Endothelial cell of hepatic sinusoid (primary cell): ENCODE results near the gene SREBF1.

Source experiments
- in situ Hi-C: cut with HindIII; loops from 2 replicates; pipeline ENCODE4 v1.10.0; 2017; ENCODE audit warnings: low sequenced_read_pairs

SREBF1 gene

DNA sequence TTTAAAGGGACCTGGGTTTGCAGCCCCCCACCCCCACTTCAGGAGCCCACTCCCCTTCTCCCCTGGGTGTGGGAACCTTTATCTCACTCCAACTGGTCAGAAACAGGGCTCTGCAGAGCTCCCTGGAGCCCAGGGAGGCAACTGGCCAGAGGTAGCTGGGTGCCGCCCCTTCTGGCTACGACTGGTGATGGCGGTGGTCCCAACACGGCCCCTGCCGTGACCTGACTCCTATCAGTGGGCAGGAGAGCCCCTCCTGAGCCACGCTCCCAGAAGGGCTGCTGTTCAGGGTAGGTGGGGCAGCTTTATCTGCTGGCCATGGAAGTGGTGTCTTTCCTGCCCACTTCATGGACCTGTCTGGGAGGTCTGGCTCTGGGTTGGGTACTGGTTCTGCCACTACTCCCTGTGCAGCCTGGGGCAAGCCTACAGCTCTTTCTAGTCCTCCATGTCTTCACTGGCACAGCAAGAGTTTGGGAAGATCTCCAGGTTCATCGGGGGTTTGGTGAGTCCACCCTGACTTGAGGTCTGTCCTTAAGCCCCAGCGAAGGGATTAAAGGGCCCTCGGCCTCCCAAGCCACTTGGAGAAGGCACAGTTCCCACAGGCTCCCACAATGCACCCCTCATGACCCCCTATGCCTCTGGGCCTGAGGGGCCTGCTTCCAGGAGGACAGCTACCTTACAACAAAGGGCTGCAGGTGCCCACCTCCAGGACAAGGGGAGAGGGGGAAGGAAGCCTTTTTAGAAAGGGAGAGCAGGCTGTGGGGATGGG, 5.5 kb upstream of the SREBF1 start:
- in situ Hi-C loops, result no loop called here

DNA sequence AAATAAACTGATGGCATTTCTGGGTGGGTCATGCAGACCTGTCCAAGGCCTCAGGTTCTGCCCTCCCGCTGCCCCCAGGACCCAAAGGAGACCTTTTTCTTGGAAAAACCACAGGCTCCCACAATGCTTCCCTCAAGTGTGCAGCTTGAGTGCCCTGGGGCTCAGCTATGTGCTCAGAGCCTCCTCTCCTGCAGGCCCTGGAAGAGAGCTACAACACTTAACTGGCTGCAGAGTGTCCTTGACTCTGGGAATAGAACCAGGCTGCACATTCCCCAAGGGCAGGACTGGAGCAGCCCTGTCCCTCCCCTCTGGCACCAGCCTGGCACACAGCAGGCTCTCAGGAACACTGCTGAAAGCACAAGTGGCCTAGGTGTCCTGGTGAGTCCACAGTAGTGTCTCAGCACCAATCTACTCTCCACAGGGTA, 4.8 kb upstream of the SREBF1 start:
- in situ Hi-C loops, result no loop called here

DNA sequence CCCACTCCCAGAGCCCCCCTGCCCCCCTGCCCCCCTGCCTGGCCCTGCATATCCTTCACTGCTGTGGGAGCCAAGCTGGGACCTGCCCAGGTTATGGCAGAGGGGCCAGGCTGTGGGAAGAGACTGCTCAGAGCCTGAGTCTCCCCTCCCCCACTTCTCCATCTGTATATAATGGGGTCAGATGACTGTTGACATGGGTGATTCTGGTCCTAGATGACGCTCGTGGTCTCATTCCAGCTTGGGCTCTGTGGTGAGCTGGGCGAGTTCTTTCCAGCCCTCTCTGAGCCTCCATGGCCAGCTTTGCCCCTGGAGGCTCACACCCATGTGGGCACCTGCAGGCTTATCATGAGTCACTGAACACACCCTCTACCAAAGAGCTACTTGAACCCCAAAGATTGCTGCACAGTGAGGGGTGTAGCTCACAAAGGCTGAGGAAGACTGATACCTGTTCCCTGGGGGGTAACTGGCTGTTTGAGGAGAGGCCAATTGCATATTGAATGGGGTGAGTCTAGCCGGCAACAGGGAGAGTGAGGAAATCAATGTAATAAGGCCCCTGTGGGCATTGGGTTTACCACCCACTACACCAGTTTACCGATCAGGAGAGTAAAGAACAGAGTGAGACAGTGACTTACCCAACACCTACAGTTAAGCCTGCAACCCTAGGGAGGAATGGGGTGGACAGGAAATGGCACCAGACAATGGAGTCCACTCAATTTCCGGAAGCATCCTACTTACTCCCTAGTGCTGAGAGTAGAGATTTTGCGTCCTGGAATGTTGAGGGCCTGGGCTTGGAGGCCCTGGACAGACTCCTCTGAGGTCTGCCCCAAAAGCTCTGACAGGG, 4.2 kb upstream of the SREBF1 start:
- in situ Hi-C loops, result no loop called here

DNA sequence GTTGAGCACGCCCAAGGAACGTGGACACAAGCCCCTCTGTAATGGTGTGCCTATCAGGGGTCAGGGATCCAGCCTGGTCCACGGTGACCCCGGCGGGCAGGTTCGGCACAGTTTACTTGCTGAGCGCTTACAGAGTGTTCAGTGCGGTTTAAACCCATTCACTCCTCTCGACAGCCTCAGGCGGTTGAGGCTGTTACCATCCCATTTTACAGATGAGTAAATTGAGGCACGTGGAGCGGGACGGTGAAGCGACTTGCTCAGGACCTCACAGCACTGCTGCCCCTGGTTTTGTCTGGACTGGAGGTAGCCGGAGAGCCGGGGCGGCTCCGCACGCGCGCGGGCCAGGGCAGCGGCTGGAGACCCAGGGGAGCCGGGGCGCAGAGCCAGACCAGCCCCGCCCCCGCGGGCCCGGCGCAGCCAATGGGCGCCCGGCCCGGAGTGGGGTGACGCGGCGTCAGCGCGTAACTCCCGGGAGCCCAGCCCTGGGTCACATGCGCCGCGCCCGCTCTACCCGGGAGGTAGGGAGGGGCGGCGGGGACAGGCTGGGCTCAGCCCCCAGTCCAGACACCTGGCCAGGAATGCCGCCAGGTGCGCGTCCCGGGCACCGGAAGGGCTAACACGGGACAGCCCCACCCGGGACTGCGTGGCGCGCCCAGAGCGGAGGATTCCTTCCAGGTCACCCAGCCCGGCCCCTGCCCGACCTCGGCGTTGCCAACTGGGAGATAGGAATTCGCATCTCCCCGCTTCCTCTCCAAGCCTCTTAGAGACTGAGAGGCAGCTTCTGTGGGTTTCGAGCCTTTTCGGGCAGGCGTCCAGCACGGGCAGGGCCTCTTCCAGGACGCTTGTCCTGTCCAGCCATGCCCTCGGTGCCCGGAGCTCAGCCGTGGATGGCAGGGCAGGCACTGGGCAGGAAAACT, 3.3 kb upstream of the SREBF1 start:
- in situ Hi-C loops, result loop anchor here (10.0 kb wide), 1 partner anchor 105 kb away; no protein-coding TSS in a partner anchor

DNA sequence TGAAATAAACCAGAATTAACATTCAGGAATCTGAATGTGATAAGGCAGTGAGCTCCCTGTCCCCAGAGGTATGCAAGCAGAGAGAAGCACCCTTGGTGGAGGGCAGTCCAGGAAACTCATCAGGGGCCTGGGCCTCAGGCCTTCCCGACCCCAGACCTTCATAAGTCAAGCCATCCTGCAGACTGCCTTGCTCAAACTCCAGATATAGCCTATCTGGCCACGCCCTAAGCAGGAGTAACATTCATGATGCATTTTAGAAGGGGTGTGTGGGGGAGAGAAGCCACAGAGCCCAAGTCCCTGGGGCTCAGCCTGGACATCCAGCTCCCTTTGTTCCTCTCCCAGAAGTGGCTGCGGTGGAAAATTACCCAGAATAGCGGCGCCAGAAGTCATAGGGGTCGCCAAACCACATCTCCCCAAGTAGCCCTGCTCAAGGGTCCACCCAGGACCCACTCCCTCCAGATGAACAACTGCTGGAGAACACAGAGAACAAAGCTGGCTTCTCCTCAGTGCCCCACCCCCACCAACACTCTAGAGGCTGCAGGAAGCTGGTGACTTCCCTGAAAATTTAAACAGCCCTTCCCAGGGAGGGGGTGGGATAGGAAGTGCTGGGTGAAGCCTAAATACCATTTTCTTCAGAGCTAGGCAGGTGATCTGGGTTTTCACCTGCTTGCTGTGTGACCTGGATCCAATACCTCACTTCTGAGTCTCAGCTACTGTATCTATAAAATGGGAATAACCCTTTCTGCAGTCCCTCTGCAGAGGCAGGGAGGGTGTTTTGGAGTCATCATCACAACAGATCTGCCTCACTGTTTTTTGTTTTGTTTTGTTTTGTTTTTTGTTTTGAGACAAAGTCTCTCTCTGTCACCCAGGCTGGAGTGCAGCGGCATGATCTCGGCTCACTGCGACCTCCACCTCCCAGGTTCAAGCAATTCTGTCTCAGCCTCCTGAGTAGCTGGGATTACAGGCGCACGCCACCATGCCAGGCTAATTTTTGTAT, 1.5 kb upstream of the SREBF1 start:
- in situ Hi-C loops, result loop anchor here (10.0 kb wide), 1 partner anchor 103 kb away; no protein-coding TSS in a partner anchor

DNA sequence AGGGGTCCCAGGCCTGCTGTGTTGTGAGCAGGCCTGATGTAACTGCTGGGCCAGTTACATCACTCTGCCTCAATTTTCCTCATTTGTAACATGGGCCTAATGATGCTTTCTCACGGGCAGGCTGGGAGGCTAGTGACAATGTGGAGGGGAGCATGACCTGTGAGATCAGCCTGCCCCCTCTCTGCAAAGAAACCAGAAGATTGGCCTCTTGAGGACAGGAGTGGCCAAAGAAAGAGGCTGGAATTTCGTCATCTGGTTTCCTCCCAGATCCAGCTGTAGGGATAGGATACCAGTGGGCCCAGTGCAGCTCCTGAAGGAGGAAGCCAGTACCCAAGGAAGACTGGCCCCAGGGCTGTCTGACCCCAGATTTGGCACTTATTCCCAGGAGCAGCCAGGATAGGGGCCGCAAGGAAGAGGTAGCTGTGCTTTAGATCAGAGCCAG, 615 bp upstream of the SREBF1 start:
- in situ Hi-C loops, result loop anchor here (10.0 kb wide), 1 partner anchor 103 kb away; no protein-coding TSS in a partner anchor

DNA sequence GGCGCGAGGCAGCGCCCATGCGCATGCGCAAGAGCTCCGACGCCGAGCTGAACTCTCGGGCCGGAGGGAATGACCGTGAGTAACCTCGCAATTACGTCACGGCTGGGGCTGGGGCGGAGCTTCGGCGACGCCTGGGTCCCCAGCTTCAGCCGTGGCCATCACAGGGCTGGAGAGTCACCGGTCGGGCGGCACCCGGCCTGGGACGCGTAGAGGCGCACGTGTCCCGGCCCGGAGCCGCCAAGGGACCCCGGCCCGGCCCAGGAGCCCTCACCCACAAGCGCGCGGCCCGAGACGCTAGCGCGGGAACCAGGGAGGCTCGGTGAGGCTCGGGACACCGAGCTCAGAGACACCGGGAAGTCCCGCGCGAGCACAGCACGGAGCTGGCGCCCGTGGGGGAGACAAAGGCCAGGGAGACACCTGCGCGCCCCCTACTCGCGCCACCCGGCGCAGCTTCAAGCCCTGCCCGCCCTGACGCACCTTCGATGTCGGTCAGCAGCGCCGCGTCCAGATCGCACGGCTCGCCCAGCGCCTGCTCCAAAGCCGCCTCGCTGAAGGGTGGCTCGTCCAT, 452 bp downstream of the SREBF1 start:
- in situ Hi-C loops, result loop anchor here (10.0 kb wide), 1 partner anchor 102 kb away; no protein-coding TSS in a partner anchor

DNA sequence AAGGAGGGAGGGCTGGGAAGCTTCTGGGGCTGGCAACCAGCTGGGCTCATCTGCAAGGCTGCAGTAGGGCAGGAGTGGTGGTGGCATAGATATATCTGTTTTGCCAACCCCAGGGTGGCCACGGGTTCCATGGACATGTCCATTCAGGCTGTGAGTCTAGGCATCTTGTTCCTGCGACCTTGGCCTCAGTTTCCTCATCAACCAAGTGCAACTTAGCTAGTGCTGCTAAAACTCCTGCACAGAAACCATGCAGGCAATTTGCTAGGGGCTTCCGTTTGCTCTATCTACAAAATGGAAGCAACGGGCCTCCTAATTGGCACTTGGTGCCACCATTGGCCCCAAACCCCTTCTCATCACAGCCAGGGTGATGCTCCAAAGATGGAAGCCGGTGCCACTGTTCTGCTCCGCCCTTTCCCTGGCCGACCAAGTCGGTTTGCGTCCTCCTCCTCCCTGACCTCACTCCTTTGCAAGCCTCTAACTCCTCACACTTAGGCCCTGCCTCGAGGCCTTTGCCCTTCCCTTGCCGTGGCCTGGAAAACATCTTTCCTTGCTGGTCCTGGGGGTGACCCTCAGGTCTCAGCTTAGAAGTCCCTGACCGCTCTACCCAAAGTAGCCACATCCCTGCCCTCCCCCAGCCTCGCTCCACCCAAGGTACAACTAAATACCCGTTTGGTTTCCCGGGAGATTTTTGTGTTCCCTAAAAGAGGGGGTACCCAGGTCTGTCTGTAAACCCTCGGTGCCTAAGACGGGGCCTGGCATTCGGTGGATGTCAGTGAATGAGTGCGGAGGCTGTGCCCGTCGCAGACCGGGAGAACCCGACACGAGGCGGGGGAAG, 1.2 kb downstream of the SREBF1 start:
- in situ Hi-C loops, result loop anchor here (10.0 kb wide), 1 partner anchor 101 kb away; no protein-coding TSS in a partner anchor

DNA sequence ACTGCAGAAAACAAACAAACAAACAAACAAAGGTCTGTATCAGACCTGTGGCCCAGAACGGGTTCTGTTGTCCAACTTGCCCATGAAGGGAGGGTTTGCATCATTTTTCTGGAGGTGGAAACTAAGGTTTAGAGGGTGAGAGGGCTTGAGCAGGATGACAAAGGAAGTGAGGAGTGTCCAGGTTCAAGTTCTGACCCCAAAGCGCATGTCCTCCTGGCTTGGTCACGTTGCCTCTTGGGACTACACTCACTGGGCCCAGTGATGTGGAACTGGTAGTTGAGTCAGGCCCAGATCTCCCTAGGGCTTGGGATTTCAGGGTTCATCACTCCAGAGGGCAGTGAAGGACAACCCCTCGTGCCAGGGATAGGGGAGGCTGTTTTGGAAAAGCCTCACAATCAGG, 1.8 kb downstream of the SREBF1 start:
- in situ Hi-C loops, result loop anchor here (10.0 kb wide), 1 partner anchor 100 kb away; no protein-coding TSS in a partner anchor

DNA sequence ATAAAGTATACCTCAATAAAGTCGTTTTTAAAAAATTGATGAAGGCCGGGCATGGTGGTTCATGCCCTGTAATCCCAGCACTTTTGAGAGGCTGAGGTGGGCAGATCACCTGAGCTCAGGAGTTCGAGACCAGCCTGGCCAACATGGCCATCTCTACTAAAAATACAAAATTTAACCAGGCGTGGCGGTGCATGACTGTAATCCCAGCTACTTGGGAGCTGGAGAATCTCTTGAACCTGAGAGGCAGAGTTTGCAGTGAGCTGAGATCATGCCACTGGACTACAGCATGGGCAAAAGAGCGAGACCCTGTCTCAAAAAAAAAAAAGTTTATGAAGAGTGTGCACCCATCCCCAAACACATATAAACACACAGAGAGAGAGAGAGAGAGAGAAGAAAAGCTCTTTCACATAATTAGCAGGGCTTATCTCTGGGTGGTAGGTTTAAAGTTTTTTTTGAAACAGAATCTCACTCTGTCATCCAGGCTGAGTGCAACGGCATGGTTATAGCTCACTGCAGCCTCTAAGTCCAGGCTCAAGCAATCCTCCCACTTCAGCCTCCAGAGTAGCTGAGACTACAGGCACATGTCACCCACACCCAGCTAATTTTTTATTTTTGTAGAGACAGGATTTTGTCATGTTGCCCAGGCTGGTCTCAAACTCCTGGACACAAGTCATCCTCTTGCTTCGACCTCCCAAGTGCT, 3.0 kb downstream of the SREBF1 start:
- in situ Hi-C loops, result loop anchor here (10.0 kb wide), 1 partner anchor 99 kb away; no protein-coding TSS in a partner anchor

DNA sequence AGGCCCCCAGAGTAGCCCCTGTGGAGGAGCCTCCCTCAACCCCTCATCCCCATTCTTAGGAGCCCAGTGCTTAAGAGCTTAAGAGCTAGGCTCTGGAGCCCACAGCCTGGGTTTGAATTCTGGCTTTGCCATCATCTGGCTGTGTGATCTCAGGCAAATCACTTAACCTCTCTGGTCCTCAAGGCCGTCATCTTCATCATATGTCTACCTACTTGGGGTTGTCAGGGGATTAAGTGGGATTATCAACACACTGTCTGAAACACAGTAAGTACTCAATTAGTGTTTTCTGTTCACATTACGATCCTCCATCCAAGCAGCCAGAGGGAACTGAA, 4.8 kb downstream of the SREBF1 start:
- in situ Hi-C loops, result loop anchor here (10.0 kb wide), 1 partner anchor 97 kb away; no protein-coding TSS in a partner anchor

DNA sequence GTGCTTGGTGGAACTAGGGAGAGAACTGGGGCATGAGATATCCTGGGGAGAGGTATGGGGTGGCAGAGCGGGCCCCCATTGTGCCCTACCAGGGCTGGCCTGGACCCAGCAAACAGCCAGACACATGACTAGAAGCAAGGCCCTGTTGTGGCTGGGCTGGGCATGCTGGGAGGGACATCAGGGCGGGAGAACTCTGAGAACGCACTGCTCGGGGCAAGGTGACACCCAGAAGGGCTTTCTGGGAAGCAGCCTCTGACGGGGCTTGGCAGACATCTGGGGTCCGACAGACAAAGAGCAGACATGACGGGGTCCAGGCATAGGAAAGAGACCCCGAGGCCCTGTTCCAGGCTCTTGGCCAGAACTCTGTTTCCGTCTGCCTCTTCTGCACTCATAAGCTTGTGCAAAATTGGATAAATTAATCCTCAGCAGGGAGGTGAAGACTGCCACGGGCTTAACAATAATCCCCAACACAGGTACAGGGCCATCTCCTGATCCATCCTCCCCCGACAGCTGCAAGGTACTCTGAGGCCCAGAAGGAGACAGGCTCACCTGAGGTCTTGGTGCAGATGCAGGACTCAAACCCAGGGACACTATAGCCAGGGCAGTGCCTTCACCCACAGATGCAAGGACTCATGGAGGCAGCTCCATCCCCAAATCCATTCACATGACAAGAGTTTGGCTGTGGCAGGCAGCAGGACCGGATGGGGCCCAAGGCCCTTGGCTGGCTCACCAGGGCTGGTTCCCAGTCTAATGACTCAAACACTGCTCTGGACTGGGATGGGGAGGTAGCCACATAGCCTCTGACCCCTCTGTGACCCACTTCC, 5.4 kb downstream of the SREBF1 start:
- in situ Hi-C loops, result loop anchor here (10.0 kb wide), 1 partner anchor 97 kb away; no protein-coding TSS in a partner anchor

DNA sequence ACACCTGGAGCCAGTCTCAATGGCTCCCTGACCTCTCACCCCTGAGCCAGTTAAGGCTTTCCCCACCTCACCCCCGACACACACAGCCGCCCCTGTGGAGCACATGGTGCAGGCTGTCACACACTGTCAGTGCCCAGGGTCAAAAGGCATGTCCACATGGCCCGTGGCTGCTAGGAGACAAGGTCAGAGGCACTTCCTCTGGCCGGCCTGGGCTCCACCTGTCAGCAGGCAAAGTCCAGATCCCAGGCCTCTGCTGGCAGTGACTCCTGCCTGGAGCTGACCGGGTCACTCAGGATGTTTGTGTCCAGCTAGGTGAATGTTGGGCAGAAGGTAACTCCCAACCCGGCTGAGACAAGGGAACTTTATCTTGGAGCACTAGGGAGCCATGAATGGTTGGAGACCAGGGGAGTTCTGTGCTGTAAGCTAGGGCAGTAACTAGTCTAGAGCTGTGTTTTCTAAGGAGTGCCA, 6.0 kb downstream of the SREBF1 start:
- in situ Hi-C loops, result loop anchor here (10.0 kb wide), 1 partner anchor 96 kb away; no protein-coding TSS in a partner anchor

DNA sequence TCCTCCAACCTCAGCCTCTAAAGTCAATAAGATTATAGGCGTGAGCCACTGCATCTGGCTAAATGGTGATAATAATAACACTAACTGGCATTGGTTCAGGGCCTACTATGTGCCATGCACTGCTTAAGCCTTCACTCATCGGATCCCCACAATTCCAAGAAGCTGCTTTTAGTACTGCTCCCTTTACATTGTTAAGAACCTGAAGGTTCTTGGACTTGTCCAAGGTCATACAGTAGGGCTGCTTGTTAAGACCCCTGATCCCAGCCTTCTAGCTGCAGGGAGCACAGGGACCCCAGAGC, 6.6 kb downstream of the SREBF1 start:
- in situ Hi-C loops, result loop anchor here (10.0 kb wide), 1 partner anchor 95 kb away; no protein-coding TSS in a partner anchor

DNA sequence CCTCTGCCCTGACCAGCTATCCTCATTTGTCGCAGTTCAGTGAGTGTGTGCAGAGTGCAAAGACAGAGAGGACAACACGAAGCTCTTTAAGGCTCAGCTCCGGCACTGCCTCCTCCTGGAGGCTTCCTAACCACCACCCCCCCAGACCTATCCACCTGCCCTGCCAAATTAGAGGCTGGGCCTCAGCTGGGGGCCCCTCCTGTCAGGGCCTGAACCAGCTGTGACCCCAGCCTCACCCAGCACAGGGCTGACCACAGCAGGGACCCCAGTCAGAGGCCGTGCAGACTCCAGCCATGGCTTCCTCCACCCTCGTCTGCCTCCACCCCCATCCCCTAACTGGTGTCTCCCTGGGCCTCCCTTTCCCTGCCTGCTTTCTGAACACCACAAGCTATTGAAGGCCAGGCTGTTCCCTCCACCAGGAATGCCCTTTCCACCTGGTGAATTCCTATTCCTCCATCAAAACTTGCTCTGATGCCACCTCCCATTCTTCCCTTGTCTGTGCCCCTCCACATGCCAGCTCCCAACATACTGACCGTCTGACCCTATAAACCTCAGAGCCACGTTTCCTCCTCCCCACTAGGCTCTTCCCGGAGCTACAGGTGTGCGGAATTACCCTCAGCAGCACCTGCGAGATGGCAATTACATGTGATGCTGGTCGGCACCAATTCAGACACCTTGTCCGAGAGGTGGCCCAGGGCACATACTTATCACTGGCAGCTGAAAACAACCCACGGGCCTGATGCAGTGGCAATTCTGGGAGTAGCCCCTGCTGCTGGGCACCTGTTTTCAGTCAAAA, 8.8 kb downstream of the SREBF1 start:
- in situ Hi-C loops, result loop anchor here (10.0 kb wide), 1 partner anchor 153 kb away; no protein-coding TSS in a partner anchor
